Keratinocyte (primary cell): ENCODE results near the gene WDFY2.

Experiments used
- EZH2 ChIP-seq: IDR thresholded peaks from one replicate; pipeline ENCODE4 v1.6.1; 2012; ENCODE audit warnings: inconsistent platforms, mild to moderate bottlenecking, low read length, moderate library complexity
- TF ChIP-seq, protein P1 (sequence below), 3 experiments: IDR thresholded peaks in 1 of 3; conservative IDR thresholded peaks in 1 of 3; optimal IDR thresholded peaks in 1 of 3; 2 replicates in 2 of 3; 3 replicates in 1 of 3; pipeline versions ENCODE3 to v1.5.1; 2011; ENCODE audit warnings: low read length in 3 of 3, mild to moderate bottlenecking in 3 of 3, moderate library complexity in 2 of 3, control low read depth in 1 of 3, inconsistent platforms in 1 of 3; ENCODE audit not compliant: insufficient read depth in 2 of 3; ENCODE audit errors: extremely low read depth in 1 of 3

DNA sequence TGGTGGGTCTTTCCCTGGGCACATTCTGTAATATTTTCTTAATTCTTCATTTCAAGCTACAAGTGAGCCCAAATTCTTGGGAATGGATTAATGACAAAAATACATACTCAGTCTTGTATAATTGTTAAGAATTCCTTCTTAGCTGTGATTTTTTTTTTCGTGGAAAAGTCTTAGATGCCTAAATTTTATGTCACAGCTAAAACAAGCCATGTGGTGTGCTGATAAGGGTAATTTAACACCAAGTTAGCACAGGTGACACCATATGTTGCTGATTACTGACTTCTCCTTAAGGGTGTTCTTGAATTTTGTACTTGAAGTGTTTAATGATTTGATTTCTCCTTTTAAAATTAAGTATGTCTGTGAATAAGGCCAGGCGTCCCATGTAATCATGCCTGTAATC, 29.3 kb downstream of the WDFY2 start:
- TF ChIP-seq, protein P1, sequence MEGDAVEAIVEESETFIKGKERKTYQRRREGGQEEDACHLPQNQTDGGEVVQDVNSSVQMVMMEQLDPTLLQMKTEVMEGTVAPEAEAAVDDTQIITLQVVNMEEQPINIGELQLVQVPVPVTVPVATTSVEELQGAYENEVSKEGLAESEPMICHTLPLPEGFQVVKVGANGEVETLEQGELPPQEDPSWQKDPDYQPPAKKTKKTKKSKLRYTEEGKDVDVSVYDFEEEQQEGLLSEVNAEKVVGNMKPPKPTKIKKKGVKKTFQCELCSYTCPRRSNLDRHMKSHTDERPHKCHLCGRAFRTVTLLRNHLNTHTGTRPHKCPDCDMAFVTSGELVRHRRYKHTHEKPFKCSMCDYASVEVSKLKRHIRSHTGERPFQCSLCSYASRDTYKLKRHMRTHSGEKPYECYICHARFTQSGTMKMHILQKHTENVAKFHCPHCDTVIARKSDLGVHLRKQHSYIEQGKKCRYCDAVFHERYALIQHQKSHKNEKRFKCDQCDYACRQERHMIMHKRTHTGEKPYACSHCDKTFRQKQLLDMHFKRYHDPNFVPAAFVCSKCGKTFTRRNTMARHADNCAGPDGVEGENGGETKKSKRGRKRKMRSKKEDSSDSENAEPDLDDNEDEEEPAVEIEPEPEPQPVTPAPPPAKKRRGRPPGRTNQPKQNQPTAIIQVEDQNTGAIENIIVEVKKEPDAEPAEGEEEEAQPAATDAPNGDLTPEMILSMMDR (optimal IDR thresholded peaks at IDR 0.05 in 1 of 3, IDR thresholded peaks at IDR 0.05 in 1 of 3, conservative IDR thresholded peaks at IDR 0.05 in 1 of 3; ENCODE audit: extremely low read depth in 1 of 3, insufficient read depth in 2 of 3, low read length in 3 of 3), result no peak
- no peak for TF ChIP-seq EZH2
